Measurements from ENCODE around the gene SLC25A6. TPM values are rescaled to one million over a fixed set of nuclear protein-coding genes. Genes with fewer than 3 reads are reported as not detected.

Gene SLC25A6
- total and polyA plus RNA-seq, 9 of the 15 experiments (the other 6 are each of a cell fraction or from before 2014, with no cell fraction given), result 24.6 to 330 (median 129) TPM

GRCh38 chrX:1397441-1398270, 5.7 kb upstream of the SLC25A6 start:
- Histone ChIP-seq H3K4me2 (ENCODE audit: insufficient read depth, low read length) (no peak overlapping the region), H3K36me3 (ENCODE audit: control insufficient read depth, insufficient read depth, low read length) (no peaks in the 10 kb centered on the region), H3K4me3 (no peak overlapping the region), H3K9ac (ENCODE audit: insufficient read depth in 1 of 2, low read depth in 2 of 2, low read length in 2 of 2) (no peak overlapping the region), H4K20me1 (replicated peaks; ENCODE audit: control insufficient read depth, insufficient read depth, low read length) (no peaks in the 10 kb centered on the region), H3K27ac (ENCODE audit: extremely low read depth, low read depth, low read length) (no peak overlapping the region), H3K9me3 (replicated peaks; ENCODE audit: control insufficient read depth, insufficient read depth, low read depth, low read length) (no peaks in the 10 kb centered on the region), H3K79me2 (ENCODE audit: control insufficient read depth, insufficient read depth, low read length) (peaks cover 14% of the 10 kb centered on the region; the same call in 2 of the 3 replicates), H3K9me1 (ENCODE audit: control insufficient read depth, insufficient read depth, low read length) (no peaks in the 10 kb centered on the region), H3K27me3 (ENCODE audit: control insufficient read depth in 2 of 2, insufficient read depth in 2 of 2, low read length in 2 of 2) (no peaks in the 10 kb centered on the region), H3K4me1 (replicated peaks in 1 of 2; ENCODE audit: control insufficient read depth in 2 of 2, insufficient read depth in 2 of 2, low read length in 2 of 2) (peaks cover 2 to 37% of the 10 kb centered on the region in 2 experiments; a peak in 3 of 5 replicates), H2AFZ (ENCODE audit: low read depth, low read length) (no peak overlapping the region)
- intact Hi-C loops (cut with micrococcal nuclease), result no loop called here
- no TSS peak for BruUV-seq (replicated peaks)
- ChIA-PET POLR2A (no interaction called here), CTCF (ENCODE audit: low intra/inter-chr PET ratio) (no interaction called here)
- DNase-seq (ENCODE audit: extremely low read depth in 1 of 4, low spot score in 3 of 4), result no peak
- no peak for ATAC-seq
- FAIRE-seq, result no peak
- 91% methylated on average over 11 of the region's 29 CpGs for WGBS (ENCODE audit: insufficient coverage, low coverage, missing lambda C conversion rate)
- in situ Hi-C loops (cut with MboI), result no loop called here
- TF ChIP-seq BCL6 (CRISPR knock-in tag; IDR thresholded peaks at IDR 0.05) (no peak), CLOCK (CRISPR knock-in tag; IDR thresholded peaks at IDR 0.05; ENCODE audit: borderline replicate concordance) (no peak), ZNF23 (CRISPR knock-in tag; IDR thresholded peaks at IDR 0.05) (no peak), RREB1 (CRISPR knock-in tag; IDR thresholded peaks at IDR 0.05) (no peak), VEZF1 (CRISPR knock-in tag; IDR thresholded peaks at IDR 0.05) (no peak), ILK (tag; IDR thresholded peaks at IDR 0.05; ENCODE audit: borderline replicate concordance, low read depth) (no peak), IRF9 (tag; IDR thresholded peaks at IDR 0.05) (no peak), ASH1L (IDR thresholded peaks at IDR 0.05; ENCODE audit: borderline replicate concordance, low read depth, partially characterized antibody) (no peak), ZNF75A (CRISPR knock-in tag; IDR thresholded peaks at IDR 0.05) (no peak), ELF2 (CRISPR knock-in tag; IDR thresholded peaks at IDR 0.05) (no peak)

All from K562 (cell line).